ENCODE data around the gene LPAR3.
"Not testable (repeated sequence)": the region's sequence is repeated elsewhere in the genome, so short reads cannot be mapped to it uniquely, and the experiment has no call there.

The LPAR3 gene, protein sequence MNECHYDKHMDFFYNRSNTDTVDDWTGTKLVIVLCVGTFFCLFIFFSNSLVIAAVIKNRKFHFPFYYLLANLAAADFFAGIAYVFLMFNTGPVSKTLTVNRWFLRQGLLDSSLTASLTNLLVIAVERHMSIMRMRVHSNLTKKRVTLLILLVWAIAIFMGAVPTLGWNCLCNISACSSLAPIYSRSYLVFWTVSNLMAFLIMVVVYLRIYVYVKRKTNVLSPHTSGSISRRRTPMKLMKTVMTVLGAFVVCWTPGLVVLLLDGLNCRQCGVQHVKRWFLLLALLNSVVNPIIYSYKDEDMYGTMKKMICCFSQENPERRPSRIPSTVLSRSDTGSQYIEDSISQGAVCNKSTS

DNA sequence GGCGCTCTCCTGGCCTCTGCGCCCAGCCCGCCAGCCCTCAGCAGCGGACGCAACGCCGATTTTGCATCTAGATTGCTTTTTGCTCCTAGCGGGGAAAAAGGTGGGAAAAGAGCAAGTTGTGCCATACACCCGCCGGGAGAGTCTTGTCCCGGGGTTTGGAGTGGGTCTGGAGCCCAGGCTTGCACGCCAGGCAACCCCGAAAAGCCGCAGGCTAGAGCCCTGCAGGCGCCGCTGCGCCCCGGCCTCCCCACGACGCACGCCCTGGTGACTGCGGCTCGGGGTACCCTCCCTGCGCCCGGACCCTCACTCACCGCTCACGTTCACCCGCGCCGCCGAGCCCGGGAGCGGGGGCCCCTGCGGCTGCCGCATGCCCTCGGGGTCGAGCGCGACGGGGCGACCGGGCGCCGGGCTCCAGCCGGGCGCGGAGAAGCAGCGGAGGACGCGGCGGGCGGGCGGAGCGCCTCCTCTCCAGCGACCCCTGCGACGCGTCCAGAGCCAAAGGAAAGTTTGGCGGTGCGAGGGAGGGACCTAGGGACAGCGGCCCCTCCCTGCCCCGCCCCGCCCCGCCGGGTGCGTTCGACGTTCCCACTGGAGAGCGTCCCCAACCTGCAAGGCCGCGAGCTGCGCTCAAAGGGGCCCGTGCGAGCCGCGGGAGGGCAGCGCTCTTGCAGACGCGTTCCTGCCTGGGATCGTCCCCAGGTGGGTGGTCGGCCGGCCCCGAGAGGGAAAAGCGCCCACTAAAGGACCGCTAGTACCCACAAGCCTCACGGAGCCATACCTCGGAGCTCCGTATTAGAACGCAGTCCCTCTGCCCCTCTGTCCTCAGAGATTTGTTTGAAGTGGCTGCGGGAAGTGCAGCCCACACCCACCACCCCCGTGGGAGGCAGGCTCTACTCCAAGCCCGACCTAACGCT, at the start of gene LPAR3:
TSS of gene LPAR3 (minus strand) at position 502 of the 914 bp plus-strand sequence. CDS start 27,086 bp downstream, outside the sequence.
- peak; percentile 22 for DNase-seq

DNA sequence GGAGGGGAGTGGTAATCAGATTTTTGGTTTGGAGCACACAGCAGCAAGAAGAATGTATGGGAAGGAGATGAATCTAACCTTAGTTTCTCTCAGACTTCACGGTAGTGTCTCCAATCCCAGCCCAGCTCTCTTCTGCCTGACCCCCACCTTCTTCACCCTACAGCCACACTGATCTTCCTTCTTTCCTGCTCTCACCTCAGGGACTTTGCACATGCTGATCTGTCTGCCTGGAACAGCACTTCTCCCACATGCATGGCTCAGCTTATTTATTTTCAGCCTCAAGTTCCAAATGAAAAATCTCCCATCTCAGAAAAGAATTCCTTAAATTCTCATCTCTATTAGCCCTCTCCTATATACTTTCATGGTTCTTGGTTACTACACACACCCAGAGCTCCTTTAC, 48.8 kb upstream of the LPAR3 start:
- no peak for DNase-seq

DNA sequence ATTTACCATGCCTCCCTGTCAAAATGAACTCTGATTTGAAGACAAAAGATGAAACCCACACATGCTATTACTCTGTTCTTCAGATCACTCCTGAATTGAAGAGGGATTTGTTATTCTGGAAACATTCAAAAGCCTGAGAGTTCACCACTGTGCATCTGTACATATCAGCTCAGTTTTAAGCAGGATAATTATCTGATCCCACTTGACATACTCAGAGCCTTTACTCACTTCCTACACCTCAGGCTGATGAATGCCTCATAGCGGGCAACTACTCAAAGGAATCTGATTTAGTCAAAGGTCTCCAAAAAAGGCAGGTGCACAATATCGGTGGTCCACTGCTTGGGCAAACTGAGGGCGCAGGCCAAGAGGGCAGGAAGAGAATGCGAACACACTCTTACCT, 47.5 kb upstream of the LPAR3 start:
- no peak for DNase-seq

DNA sequence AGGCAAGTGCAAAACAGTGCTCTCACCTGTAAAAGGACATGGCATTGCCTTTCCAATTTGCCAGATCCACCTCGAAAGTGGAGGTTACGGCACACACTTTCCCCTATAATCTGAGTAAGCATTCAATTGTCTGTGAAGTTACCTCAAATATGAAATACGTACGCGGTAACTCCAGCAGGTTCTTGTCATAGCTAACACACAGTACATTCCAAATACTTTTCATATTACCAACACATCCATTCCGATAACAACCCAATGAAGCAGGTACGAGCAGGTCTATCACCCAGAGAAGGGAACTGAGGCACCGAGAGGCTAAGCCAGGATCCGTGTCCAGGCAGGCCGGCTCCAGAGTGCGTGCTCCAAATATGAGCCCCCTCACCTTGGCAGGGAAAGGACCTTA, 46.8 kb upstream of the LPAR3 start:
- no peak for DNase-seq

DNA sequence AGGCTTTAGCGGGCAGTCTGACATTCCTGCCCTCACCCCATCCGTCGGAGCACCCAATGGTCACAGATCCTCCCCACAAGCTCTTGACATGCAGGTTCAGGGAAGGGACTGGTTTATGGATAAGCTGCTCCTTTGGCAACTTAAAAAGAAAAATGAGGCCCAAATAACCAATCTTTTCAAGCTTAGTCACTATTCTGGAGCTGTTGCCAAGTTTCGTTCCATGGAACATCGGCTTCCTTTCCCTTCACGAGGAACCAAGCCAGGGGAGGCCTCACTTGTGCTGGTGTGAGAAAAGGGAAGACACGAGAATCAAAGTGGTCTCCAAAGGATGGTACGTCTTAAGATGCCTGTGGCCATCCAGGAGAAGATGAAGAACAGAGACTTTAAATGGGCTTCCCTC, 46.1 kb upstream of the LPAR3 start:
- DNase-seq: no peak

DNA sequence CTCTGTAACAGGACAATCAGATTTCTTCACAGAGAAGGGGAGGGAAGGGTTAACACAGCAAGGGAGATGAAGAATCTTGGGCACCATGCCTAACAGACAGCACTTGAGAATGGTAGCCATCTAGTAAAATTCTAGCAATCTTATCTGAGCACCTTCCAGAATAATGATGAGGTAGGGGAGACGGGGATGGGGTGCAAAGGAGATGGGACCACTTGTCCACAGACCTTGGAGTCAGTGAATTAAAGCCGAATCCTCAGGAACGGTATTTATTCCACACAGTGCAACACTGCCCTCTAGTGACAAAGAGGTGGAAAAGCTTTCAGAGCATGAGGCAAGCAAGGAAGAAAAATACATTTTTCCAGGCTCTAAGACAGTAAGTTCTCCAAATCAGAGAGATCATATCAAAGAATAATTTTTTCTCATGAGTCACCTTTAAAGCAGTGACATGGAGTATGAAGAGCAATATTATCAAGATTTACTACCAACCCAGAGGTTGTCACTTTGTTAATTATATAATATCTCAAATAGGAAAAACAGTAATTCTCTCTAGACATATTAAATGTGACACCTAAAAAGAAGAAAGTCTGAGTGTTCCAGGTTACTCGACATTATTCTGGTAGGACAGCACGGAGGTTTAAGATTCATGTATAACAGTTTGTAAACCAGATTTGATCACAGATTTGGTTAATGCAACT, 43.3 kb upstream of the LPAR3 start:
- peak; percentile 36 for DNase-seq

DNA sequence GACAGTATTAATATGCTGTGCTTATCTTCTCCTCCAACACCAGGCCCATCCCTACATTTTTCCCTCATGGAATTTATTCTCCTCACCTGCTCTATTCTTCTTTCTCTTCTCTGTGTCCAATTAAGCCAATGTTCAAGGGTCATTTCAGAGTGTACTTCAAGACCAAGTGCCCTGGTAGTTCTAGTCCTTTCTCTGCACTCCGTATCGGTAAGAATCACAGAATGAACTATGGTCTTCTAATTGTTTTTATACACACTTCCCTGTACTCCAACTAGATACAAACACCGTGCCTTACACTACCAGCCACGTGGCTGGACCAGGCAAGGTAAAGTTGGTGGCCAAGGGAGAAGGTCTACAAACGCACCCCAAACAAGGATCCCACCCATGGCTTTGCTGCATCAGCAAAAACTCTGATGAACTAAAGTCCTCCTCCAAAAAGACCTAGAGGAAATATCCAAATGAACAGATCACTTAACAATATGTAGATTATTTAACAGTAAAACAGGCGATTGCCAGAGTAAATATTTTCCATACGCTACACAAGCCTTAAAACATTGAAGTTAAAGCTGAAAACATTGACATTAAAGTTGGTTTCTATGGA, 40.1 kb upstream of the LPAR3 start:
- DNase-seq: no peak

DNA sequence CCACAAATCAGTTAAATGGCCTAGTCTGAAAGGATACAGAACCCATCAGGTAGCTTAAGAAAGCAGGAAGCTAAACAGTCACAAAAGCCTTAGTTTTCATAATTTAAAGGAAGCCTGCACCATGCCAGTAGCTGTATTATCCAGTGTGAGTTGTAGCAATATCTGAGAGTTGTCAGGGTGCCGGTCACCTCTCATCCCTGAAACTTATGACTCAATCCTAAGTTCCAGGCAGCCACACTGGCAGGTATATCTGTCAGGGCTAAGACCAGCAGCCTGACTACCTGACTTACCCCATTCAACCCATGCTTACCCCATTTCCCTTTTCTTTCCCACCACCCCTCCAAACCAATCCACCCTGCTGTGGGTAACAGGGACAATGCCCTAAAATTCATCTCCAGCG, 37.8 kb upstream of the LPAR3 start:
- no peak for DNase-seq

DNA sequence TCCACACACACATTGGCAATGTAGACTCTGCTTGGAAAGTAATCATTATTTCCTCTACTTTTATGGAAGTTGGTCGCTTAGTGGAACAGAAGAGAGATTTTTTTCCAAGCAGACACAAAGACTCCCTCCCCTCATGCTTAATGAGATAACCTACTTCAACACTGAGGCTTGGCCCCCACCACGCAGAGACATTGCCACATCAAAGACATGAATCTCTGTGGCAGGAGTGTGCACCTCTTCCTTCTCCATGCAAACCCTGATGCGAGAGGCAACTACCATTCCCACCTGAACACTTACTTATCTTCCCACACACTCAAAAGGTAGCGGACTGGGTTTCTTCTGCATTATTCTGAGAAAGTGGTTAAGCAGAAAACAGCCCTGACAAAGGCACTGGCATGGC, 37.3 kb upstream of the LPAR3 start:
- DNase-seq: peak; percentile 39

DNA sequence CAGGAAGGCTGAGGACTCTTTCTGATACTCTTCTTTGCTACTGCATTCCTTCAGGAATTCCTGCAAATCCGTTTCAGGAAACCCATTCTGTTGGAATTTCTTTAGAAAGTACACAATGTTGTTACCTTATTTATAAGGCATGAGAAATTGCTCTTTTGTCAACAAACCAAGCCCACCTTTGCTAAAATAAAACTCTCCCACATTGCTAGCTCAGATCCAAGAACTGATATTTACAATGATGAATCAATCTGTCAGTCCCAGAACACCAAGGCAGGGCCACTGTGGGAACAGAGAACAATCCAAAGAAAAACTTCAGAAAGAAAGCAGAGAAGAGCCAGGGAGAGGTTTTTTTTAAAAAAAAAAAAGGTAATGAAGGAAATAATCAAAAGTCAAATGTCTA, 36.6 kb upstream of the LPAR3 start:
- no peak for DNase-seq

DNA sequence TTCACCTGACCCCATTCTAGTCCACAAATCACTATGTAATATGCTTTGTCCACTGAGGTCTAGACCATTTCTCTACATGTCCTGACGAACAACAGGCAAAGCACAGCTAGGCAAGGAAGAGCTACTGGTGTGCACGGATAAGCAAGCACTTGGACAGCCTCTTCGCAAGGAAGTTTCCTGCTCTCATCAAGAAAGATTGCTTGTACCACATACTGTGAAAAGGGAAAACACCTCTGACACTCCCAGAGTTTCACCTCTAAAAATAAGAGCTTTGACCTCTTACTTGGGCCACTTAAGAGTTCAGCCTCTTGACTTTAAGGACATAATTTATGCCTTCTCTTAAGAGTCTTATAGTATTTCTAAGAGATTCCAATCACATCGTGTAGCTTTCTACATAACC, 36.0 kb upstream of the LPAR3 start:
- no peak for DNase-seq

DNA sequence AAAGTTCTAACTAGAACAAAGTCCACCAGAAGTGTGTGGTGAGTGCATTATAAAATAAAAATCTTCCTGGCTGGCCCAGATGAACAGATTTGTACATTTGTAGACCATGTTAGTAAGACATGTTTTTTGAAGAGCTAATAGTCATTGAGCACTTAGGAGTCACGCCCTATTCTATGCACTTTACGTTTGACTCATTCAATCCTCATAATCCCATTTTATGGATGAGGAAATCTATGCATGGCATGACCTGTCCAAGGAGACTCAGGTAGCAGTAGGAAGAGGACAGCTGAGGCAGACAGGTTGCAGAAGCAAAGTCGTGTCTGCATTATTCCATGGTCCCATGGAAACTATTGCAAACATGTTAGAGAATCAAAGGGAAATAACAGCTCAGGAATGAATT, 30.3 kb upstream of the LPAR3 start:
- DNase-seq: no peak

DNA sequence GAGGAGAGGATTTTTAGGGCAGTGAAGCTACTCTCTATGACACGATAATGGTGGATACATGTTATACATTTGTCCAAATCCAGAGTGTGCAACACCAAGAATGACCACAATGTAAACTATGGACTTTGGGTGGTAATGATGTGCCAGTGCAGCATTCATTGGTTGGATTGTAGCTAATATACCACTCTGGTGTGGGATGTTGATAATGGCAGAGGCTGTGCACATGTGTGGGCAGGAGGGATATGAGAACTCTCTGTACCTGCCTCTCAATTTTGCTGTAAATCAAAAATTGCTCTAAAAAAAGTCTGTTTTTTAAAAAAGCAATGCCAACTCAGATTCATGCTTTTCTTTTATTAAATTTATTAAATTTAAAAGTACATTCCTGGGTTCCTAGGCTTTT, 27.2 kb upstream of the LPAR3 start:
- no peak for DNase-seq

DNA sequence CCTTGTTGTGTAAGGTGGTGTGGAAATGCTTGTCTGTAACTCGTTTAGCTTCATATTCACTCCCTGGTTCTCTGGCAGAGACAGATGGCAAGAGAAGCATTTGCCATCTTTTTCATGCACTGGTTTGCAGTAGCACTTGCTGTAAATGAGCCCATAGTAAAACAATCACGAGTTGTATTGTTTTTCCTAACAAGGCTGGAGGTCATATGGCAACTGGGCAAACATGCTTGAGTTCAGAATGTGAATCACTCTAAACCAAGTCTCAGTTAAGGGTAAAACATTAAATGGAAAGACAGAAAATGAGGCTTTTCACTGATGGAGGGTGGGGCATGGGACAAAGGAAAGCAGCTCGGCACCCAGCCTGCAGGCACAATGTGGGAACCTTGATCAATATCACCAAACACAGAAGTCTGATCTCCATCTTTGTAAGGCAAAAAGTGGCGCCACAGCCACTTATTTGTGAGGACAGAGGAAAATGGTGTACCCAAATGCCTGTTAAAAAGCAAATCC, 26.5 kb upstream of the LPAR3 start:
- no peak for DNase-seq

DNA sequence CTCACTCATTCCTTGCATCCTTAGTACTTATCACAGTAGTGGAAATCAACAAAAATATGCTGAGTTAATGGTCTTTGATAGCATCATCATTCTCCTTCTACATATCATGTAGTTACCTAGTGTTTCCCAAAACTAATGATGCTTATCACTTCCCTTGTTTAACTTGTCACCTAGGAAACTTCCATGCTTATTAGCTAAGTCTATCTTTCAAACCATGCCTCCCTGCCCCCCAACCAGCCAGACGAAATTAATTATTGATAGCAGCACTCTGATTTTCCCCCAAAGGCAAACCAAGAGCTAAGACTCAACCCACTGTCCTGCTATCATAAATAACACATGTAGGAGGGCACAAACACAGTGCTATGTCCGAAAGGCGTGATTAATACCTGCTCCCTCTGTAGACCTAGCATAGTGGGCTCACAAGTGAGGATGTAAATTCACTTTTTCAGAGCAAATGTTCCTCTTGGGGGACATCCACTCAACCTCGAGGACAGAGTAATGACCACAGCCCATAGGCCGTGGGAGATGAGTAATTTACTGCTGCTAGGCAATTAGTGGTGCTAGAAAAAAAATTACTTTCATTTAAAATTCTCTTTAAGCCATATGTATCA, 25.8 kb upstream of the LPAR3 start:
- no peak for DNase-seq

DNA sequence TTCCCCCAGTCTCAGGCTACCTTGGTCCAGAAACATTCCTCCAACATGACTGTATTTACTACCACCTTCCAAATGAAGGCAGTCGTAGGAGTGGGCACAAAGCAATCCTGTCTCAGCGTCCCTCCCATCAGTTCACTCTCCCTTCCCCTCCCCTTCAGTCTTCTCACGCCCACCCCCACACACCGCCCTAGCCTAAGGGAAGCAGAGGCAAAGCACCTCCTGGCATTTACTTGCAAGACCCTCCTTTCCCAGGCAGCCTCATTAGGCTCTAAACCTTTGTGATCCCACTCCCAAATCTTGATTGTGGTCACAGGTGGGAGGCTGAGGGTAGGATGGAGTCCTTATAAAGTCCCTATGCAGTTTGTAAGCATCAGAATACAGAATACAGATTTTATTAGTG, 23.9 kb upstream of the LPAR3 start:
- DNase-seq: no peak

DNA sequence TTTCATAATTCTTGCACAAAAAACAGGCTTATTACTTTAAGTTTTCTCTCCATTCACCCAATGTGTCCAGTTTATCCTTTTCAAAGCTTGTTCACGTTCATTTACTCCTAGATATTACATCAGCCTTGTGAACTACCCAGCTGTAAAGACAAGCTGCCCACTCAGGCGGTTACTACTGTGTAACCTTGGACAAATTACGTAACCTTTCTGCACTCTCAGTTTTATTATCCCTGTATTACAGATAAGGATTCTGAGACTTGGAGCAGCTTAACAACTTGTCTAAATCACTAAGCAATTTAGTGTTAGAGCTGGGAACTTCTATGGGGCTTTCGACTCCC, 20.5 kb upstream of the LPAR3 start:
- no peak for DNase-seq

DNA sequence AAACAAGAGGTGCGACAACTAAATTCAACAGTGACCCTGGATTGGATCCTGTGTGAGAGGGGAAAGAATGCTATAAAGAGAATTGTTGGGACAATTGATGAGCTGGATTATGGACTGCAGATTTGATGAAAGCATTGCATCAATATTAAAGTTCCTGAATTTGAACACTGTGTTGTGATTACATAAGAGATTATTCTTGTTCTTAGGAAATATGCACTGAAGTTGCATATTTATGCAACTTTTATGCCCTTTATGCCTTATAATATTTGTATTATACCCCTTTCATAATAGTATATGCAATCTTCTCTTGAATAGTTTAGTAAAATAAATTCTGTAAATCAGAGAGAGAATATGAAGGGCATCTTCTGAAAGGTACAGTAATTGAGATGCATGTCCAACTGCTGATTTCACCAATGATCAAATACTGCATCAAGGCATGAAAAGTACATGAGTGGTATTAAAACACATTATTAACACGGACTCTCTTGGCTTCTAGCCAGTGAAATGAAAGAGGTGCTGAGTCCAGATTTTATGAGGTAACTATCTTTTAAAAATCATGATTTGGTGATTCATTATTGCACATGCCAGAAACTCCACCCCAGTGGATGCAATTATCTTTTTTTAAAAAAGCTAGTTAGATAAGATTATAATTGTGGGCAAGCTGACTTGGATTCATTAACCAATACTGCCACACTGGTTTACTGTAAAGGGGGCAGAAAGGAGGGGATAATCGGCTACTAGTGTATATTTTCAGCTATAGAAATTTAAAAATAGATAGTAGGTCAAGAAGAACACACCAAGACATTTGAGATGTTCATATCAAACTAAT, 19.9 kb upstream of the LPAR3 start:
- no peak for DNase-seq

DNA sequence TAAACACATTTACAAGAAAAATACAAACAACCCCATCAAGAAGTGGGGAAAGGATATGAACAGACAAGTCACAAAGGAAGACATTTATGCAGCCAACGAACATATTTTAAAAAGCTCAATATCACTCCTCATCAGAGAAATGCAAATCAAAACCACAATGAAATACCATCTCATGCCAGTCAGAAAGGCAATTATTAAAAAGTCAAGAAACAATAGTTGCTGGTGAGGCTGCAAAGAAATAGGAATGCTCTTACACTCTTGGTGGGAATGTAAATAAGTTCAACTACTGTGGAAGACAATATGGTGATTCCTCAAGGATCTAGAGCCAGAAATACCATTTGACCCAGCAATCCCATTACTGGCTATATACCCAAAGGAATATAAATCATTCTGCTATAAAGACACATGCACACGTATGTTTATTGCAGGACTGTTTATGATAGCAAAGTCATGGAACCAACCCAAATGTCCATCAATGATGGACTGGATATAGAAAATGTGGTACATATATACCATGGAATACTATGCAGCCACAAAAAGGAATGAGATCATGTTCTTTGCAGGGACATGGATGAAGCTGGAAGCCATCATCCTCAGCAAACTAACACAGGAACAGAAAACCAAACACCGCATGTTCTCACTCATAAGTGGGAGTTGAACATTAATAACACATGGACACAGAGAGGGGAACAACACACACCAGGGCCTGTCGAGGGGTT, 15.9 kb upstream of the LPAR3 start:
- DNase-seq: not testable (repeated sequence)

DNA sequence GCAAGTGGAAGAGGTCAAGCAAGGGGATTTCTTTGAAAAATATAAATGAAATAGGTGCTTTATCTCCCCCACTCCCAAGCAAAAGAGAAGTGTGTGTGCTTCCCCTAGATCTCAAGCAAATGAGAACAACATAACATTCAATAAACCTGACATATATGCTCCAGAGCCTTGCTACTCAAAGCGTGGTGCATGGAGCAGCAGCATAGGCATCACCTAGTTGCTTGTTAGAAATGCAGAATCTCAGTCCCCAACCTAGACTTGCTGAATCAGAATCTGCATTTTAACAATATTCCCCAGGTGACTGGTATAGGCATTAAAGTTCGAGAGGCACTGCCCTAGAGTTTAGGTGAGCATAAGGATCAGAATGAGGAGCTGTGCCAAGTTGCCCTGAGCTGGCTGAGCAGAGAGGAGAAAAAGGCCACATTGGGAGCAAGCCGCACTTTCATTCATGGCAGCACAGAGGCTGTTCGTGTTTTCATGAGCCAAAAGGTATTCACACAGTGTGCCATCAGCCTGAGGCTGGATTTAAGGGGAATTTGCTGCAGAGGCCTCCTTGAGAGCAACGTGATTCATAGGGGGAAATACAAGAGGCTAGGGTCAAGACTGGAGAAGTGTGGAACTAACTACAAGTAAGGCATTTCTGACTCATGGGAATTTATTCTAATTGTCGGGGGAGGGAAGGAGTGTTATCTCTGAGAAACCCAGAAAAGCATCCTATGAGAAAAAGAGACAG, 14.3 kb upstream of the LPAR3 start:
- DNase-seq: no peak

Data from CD4-positive, alpha-beta T cell treated with Interleukin-6 for 4 hours (primary cell).